HCT116 (cell line): ENCODE results near the gene CLTC. TPM values are rescaled to one million over a fixed set of nuclear protein-coding genes. Genes with fewer than 3 reads are reported as not detected.

Experiments used
- ATAC-seq: fragments of 200-7000 bp; cut with Tn5 transposase; 2 replicates; pipeline ENCODE4 v1.9.1; 2020; ENCODE audit warnings: mild to moderate bottlenecking, moderate library complexity
- BruUV-seq: library from RNA; stranded (reverse); fragments of 400-500 nt; replicated peaks from 2 replicates; lab custom pipeline; 2021; lab: Mats Ljungman, UMichigan
- CTCF ChIA-PET: fragments of 300-600 bp; sonication (Branson Sonifier 250); formaldehyde crosslinking; loops from one replicate; lab custom pipeline; 2021; ENCODE audit warnings: antibody characterized with exemption; lab: Charles Lee
- POLR2A ChIA-PET: fragments of 300-600, 350-600 bp; sonication (Branson Sonifier 250); formaldehyde crosslinking; loops from one replicate; lab custom pipeline; 2021; ENCODE audit warnings: antibody characterized with exemption; lab: Charles Lee
- RAD21 ChIA-PET, 2 experiments: fragments of 300-600 bp; sonication (Branson Sonifier 250); formaldehyde crosslinking; loops; one replicate each; lab custom pipeline; 2023; ENCODE audit warnings: low total read pairs in 2 of 2; ENCODE audit not compliant: uncharacterized antibody in 2 of 2, unreplicated experiment in 2 of 2, low non-redundant PET in 1 of 2; lab: Charles Lee
- DNase-seq: peaks from one replicate; pipeline ENCODE4 v3.0.0-alpha.2; 2010; ENCODE audit warnings: low read depth, low spot score
- H2AFZ ChIP-seq: fragments of 200-600 bp; shearing (Covaris generic), sonication (generic); 2 replicates; pipeline ENCODE4 v1.6.1; 2017; ENCODE audit warnings: low read depth, mixed run types, mixed read lengths, antibody characterized with exemption, low read length; ENCODE audit not compliant: poor library complexity, severe bottlenecking
- H3K27ac ChIP-seq: 2 replicates; pipeline ENCODE4 v1.5.1; 2012; ENCODE audit warnings: low read depth, low read length
- H3K27me3 ChIP-seq: fragments of 200-600 bp; sonication (generic); 2 replicates; pipeline ENCODE4 v1.6.1; 2016; ENCODE audit warnings: mixed run types, low read length, mixed read lengths; ENCODE audit not compliant: insufficient read depth
- H3K36me3 ChIP-seq, 2 experiments: fragments of 200-500 bp in 1 of 2; fragments of 200-600 bp in 1 of 2; sonication (Bioruptor generic) in 1 of 2; sonication (generic) in 1 of 2; 2 replicates each; pipeline versions ENCODE4 v1.5.1 to v1.6.1; 2014 to 2016; ENCODE audit warnings: low read length in 2 of 2, inconsistent platforms in 1 of 2, mixed read lengths in 1 of 2, mixed run types in 1 of 2; ENCODE audit not compliant: insufficient read depth in 2 of 2, control insufficient read depth in 1 of 2
- H3K4me1 ChIP-seq, 2 experiments: fragments of 200-600 bp in 1 of 2; sonication (generic) in 1 of 2; 2 replicates each; pipeline versions ENCODE4 v1.5.1 to v1.6.1; 2012 to 2017; ENCODE audit warnings: low read length in 2 of 2, inconsistent platforms in 1 of 2, mild to moderate bottlenecking in 1 of 2, mixed read lengths in 1 of 2, mixed run types in 1 of 2, moderate library complexity in 1 of 2; ENCODE audit not compliant: insufficient read depth in 2 of 2, control insufficient read depth in 1 of 2
- H3K4me2 ChIP-seq: fragments of 200-600 bp; sonication (generic); 2 replicates; pipeline ENCODE4 v1.6.1; 2017; ENCODE audit warnings: mixed run types, low read length, mixed read lengths
- H3K4me3 ChIP-seq, 2 experiments: fragments of 200-600 bp in 1 of 2; sonication (generic) in 1 of 2; replicated peaks in 1 of 2; 2 replicates each; pipeline ENCODE4 v1.5.1; 2011 to 2016; ENCODE audit warnings: low read length in 2 of 2, control low read depth in 1 of 2, low read depth in 1 of 2, mild to moderate bottlenecking in 1 of 2, mixed read lengths in 1 of 2, mixed run types in 1 of 2
- H3K79me2 ChIP-seq: fragments of 200-600 bp; sonication (generic); 2 replicates; pipeline ENCODE4 v1.6.1; 2017; ENCODE audit warnings: mild to moderate bottlenecking, mixed run types, low read length, moderate library complexity, mixed read lengths; ENCODE audit not compliant: insufficient read depth
- H3K9ac ChIP-seq: fragments of 200-600 bp; sonication (generic); 2 replicates; pipeline ENCODE4 v1.6.1; 2016; ENCODE audit warnings: low read length, mixed read lengths
- H3K9me2 ChIP-seq: fragments of 200-600 bp; sonication (generic), shearing (Covaris generic); 2 replicates; pipeline ENCODE4 v1.6.1; 2017; ENCODE audit warnings: mixed run types, mild to moderate bottlenecking, moderate library complexity; ENCODE audit not compliant: insufficient read depth
- H3K9me3 ChIP-seq, 2 experiments: fragments of 200-500 bp in 1 of 2; fragments of 200-600 bp in 1 of 2; sonication (Bioruptor generic) in 1 of 2; sonication (generic) in 1 of 2; 2 replicates each; pipeline ENCODE4 v1.6.1; 2014 to 2017; ENCODE audit warnings: low read length in 2 of 2, mixed read lengths in 2 of 2, inconsistent platforms in 1 of 2, low read depth in 1 of 2, mild to moderate bottlenecking in 1 of 2, mixed run types in 1 of 2, moderate library complexity in 1 of 2; ENCODE audit not compliant: control insufficient read depth in 1 of 2, insufficient read depth in 1 of 2
- H4K20me1 ChIP-seq: fragments of 200-600 bp; sonication (generic), shearing (Covaris generic); 2 replicates; pipeline ENCODE4 v1.6.1; 2017; ENCODE audit warnings: mixed run types, mild to moderate bottlenecking, moderate library complexity; ENCODE audit not compliant: insufficient read depth
- CBX3 ChIP-seq: IDR thresholded peaks from 2 replicates; pipeline ENCODE4 v1.6.1; 2012; ENCODE audit warnings: low read depth
- EGR1 ChIP-seq: IDR thresholded peaks from 2 replicates; pipeline ENCODE4 v1.6.1; 2012; ENCODE audit warnings: low read depth
- ELF1 ChIP-seq: IDR thresholded peaks from 2 replicates; pipeline ENCODE4 v1.6.1; 2012; ENCODE audit warnings: low read depth, borderline replicate concordance
- FOSL1 ChIP-seq: IDR thresholded peaks from 2 replicates; pipeline ENCODE4 v1.6.1; 2012; ENCODE audit warnings: low read depth
- POLR2AphosphoS5 ChIP-seq: IDR thresholded peaks from 2 replicates; pipeline ENCODE4 v1.6.1; 2011; ENCODE audit warnings: mild to moderate bottlenecking, low read depth, low read length, moderate library complexity
- SRF ChIP-seq: IDR thresholded peaks from 2 replicates; pipeline ENCODE4 v1.6.1; 2012; ENCODE audit warnings: low read depth
- YY1 ChIP-seq: IDR thresholded peaks from 2 replicates; pipeline ENCODE4 v1.6.1; 2011; ENCODE audit warnings: low read length, low read depth, moderate library complexity, mild to moderate bottlenecking; ENCODE audit not compliant: insufficient replicate concordance; ENCODE audit errors: extremely low read depth
- intact Hi-C: fragments of 100-400 bp; cut with micrococcal nuclease; formaldehyde crosslinking; loops from 2 replicates; pipeline ENCODE4 v1.10.0; 2022
- total RNA-seq: library from RNA; stranded (reverse); gene quantifications from one replicate; pipeline ENCODE4 v1.2.1, GENCODE V29; 2021; ENCODE audit not compliant: unreplicated experiment
- TF ChIP-seq, protein P1 (sequence below): IDR thresholded peaks from 2 replicates; pipeline ENCODE4 v1.6.1; 2012; ENCODE audit warnings: low read depth

Gene CLTC
- total RNA-seq, 1 experiment from 2014 or later = 351 TPM

GRCh38 chr17:59680314-59680713 lies 60.6 kb downstream of the CLTC start:
- Histone ChIP-seq H3K9me3 (no peaks in the 10 kb centered on the region), H3K36me3 (peaks cover 95 to 96% of the 10 kb centered on the region in 2 experiments), H3K79me2 (peaks cover 95% of the 10 kb centered on the region), H3K4me2 (no peak overlapping the region), H3K9ac (no peak overlapping the region), H3K27me3 (no peaks in the 10 kb centered on the region), H3K4me1 (no peaks in the 10 kb centered on the region), H3K9me2 (no peaks in the 10 kb centered on the region), H4K20me1 (peaks cover 16% of the 10 kb centered on the region; the same call in 1 of the 2 replicates), H2AFZ (no peak overlapping the region), H3K4me3 (no peak overlapping the region), H3K27ac (no peak overlapping the region)
- ChIA-PET RAD21 (no interaction called here), CTCF (no interaction called here), POLR2A (no interaction called here)
- BruUV-seq = no TSS peak
- no peak for ATAC-seq
- DNase-seq = no peak
- intact Hi-C loops = no loop called here
- no peak for TF ChIP-seq POLR2AphosphoS5

GRCh38 chr17:59683283-59683682 lies 63.6 kb downstream of the CLTC start:
- BruUV-seq = no TSS peak
- TF ChIP-seq CBX3 (no peak), EGR1 (no peak), FOSL1 (no peak), ELF1 (no peak), YY1 (no peak), POLR2AphosphoS5 (no peak), SRF (no peak)
- TF ChIP-seq, protein P1, sequence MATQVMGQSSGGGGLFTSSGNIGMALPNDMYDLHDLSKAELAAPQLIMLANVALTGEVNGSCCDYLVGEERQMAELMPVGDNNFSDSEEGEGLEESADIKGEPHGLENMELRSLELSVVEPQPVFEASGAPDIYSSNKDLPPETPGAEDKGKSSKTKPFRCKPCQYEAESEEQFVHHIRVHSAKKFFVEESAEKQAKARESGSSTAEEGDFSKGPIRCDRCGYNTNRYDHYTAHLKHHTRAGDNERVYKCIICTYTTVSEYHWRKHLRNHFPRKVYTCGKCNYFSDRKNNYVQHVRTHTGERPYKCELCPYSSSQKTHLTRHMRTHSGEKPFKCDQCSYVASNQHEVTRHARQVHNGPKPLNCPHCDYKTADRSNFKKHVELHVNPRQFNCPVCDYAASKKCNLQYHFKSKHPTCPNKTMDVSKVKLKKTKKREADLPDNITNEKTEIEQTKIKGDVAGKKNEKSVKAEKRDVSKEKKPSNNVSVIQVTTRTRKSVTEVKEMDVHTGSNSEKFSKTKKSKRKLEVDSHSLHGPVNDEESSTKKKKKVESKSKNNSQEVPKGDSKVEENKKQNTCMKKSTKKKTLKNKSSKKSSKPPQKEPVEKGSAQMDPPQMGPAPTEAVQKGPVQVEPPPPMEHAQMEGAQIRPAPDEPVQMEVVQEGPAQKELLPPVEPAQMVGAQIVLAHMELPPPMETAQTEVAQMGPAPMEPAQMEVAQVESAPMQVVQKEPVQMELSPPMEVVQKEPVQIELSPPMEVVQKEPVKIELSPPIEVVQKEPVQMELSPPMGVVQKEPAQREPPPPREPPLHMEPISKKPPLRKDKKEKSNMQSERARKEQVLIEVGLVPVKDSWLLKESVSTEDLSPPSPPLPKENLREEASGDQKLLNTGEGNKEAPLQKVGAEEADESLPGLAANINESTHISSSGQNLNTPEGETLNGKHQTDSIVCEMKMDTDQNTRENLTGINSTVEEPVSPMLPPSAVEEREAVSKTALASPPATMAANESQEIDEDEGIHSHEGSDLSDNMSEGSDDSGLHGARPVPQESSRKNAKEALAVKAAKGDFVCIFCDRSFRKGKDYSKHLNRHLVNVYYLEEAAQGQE = no peak
- RAD21 ChIA-PET = interaction anchor here in 1 of 2 experiments (0.5 kb wide), 1 partner anchor 366 kb away, joined by 3 read pairs; no protein-coding TSS in a partner anchor
- no peak for DNase-seq
- Histone ChIP-seq H3K4me3 (no peak overlapping the region), H3K27ac (no peak overlapping the region), H3K4me2 (no peak overlapping the region), H3K27me3 (no peaks in the 10 kb centered on the region), H3K36me3 (peaks cover 92 to 94% of the 10 kb centered on the region in 2 experiments), H3K79me2 (peaks cover 95% of the 10 kb centered on the region), H3K9me3 (no peaks in the 10 kb centered on the region), H3K4me1 (no peaks in the 10 kb centered on the region), H2AFZ (no peak overlapping the region), H3K9me2 (no peaks in the 10 kb centered on the region), H4K20me1 (peaks cover 23% of the 10 kb centered on the region; the same call in 1 of the 2 replicates), H3K9ac (no peak overlapping the region)
- ATAC-seq = no peak
- CTCF ChIA-PET = interaction anchor here (0.8 kb wide), 1 partner anchor 43 kb away, joined by 3 read pairs; no protein-coding TSS in a partner anchor
- POLR2A ChIA-PET = interaction anchor here (0.8 to 1.3 kb wide), 4 partner anchors 9 to 282 kb away, joined by 3 to 4 read pairs (median 4); partner anchors contain the start of genes CLTC and PTRH2
- intact Hi-C loops = no loop called here
